Measurements from ENCODE around the gene RAB44. TPM values are rescaled to one million over a fixed set of nuclear protein-coding genes. Genes with fewer than 3 reads are reported as not detected.

Gene RAB44
- total RNA-seq, 1 experiment from 2014 or later, result not detected

DNA sequence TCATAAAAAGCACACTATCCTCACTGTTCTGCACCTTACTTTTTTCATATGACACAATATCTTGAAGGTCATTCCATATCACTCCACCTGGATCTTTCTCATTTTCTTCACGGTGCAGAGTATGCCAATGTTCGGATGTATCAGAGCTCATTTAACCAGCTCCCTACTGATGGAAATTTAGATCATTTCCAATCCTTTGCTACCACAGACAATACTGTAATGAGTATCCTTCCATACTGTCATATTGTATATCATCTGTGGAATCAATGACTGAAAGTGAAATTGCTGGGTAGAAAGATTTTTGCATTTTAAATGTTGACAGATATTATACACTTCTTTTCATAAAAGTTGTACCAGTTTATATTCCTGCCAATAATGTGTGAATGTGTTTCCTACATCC lies 2.2 kb upstream of the RAB44 start:
- intact Hi-C loops (cut with micrococcal nuclease; ENCODE audit: unreplicated experiment), result no loop called here
- TF ChIP-seq SIN3A (IDR thresholded peaks at IDR 0.05; ENCODE audit: borderline replicate concordance, insufficient read depth, low read depth, low read length), result no peak
- no peak for TF ChIP-seq POLR2AphosphoS5 (IDR thresholded peaks at IDR 0.05; ENCODE audit: low read depth, low read length)
- TF ChIP-seq, protein P1, sequence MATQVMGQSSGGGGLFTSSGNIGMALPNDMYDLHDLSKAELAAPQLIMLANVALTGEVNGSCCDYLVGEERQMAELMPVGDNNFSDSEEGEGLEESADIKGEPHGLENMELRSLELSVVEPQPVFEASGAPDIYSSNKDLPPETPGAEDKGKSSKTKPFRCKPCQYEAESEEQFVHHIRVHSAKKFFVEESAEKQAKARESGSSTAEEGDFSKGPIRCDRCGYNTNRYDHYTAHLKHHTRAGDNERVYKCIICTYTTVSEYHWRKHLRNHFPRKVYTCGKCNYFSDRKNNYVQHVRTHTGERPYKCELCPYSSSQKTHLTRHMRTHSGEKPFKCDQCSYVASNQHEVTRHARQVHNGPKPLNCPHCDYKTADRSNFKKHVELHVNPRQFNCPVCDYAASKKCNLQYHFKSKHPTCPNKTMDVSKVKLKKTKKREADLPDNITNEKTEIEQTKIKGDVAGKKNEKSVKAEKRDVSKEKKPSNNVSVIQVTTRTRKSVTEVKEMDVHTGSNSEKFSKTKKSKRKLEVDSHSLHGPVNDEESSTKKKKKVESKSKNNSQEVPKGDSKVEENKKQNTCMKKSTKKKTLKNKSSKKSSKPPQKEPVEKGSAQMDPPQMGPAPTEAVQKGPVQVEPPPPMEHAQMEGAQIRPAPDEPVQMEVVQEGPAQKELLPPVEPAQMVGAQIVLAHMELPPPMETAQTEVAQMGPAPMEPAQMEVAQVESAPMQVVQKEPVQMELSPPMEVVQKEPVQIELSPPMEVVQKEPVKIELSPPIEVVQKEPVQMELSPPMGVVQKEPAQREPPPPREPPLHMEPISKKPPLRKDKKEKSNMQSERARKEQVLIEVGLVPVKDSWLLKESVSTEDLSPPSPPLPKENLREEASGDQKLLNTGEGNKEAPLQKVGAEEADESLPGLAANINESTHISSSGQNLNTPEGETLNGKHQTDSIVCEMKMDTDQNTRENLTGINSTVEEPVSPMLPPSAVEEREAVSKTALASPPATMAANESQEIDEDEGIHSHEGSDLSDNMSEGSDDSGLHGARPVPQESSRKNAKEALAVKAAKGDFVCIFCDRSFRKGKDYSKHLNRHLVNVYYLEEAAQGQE (IDR thresholded peaks at IDR 0.05; ENCODE audit: insufficient read depth in 1 of 2, low read depth in 2 of 2, low read length in 1 of 2), result no peak
- TF ChIP-seq, protein P2, sequence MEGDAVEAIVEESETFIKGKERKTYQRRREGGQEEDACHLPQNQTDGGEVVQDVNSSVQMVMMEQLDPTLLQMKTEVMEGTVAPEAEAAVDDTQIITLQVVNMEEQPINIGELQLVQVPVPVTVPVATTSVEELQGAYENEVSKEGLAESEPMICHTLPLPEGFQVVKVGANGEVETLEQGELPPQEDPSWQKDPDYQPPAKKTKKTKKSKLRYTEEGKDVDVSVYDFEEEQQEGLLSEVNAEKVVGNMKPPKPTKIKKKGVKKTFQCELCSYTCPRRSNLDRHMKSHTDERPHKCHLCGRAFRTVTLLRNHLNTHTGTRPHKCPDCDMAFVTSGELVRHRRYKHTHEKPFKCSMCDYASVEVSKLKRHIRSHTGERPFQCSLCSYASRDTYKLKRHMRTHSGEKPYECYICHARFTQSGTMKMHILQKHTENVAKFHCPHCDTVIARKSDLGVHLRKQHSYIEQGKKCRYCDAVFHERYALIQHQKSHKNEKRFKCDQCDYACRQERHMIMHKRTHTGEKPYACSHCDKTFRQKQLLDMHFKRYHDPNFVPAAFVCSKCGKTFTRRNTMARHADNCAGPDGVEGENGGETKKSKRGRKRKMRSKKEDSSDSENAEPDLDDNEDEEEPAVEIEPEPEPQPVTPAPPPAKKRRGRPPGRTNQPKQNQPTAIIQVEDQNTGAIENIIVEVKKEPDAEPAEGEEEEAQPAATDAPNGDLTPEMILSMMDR (IDR thresholded peaks at IDR 0.05), result no peak
- no peak for TF ChIP-seq TCF7L2 (IDR thresholded peaks at IDR 0.05; ENCODE audit: low read depth, low read length)
- ChIA-PET CTCF (no interaction called here), POLR2A (no interaction called here)
- in situ Hi-C loops (cut with HindIII; ENCODE audit: low pct_unique_long_range_greater_than_20kb, low sequenced_read_pairs), result no loop called here
- Histone ChIP-seq H3K27me3 (ENCODE audit: control insufficient read depth, insufficient read depth, low read length) (no peaks in the 10 kb centered on the region), H3K4me3 (ENCODE audit: low read depth in 2 of 2, low read length in 2 of 2) (no peak overlapping the region), H3K36me3 (ENCODE audit: control insufficient read depth, insufficient read depth, low read length) (no peaks in the 10 kb centered on the region), H3K4me1 (ENCODE audit: control insufficient read depth, insufficient read depth, low read length) (no peaks in the 10 kb centered on the region), H3K9me3 (ENCODE audit: control insufficient read depth, insufficient read depth, low read depth, low read length) (no peaks in the 10 kb centered on the region), H3K27ac (ENCODE audit: low read length) (no peak overlapping the region)
- DNase-seq (ENCODE audit: low read depth, low spot score) (no peak), ATAC-seq (no peak)
- no TSS peak for BruUV-seq (replicated peaks)

- intact Hi-C loops (cut with micrococcal nuclease; ENCODE audit: unreplicated experiment), result no loop called here
- ChIA-PET CTCF (no interaction called here), POLR2A (no interaction called here)
- ATAC-seq (no peak), DNase-seq (ENCODE audit: low read depth, low spot score) (no peak)
- Histone ChIP-seq H3K36me3 (ENCODE audit: control insufficient read depth, insufficient read depth, low read length) (no peaks in the 10 kb centered on the region), H3K4me3 (ENCODE audit: low read depth in 2 of 2, low read length in 2 of 2) (no peak overlapping the region), H3K9me3 (ENCODE audit: control insufficient read depth, insufficient read depth, low read depth, low read length) (no peaks in the 10 kb centered on the region), H3K27ac (ENCODE audit: low read length) (no peak overlapping the region), H3K27me3 (ENCODE audit: control insufficient read depth, insufficient read depth, low read length) (no peaks in the 10 kb centered on the region), H3K4me1 (ENCODE audit: control insufficient read depth, insufficient read depth, low read length) (no peaks in the 10 kb centered on the region)
- TF ChIP-seq, protein P1 (IDR thresholded peaks at IDR 0.05; ENCODE audit: insufficient read depth in 1 of 2, low read depth in 2 of 2, low read length in 1 of 2), result no peak
- TF ChIP-seq, protein P2 (IDR thresholded peaks at IDR 0.05), result no peak
- TF ChIP-seq SIN3A (IDR thresholded peaks at IDR 0.05; ENCODE audit: borderline replicate concordance, insufficient read depth, low read depth, low read length) (no peak), TCF7L2 (IDR thresholded peaks at IDR 0.05; ENCODE audit: low read depth, low read length) (no peak), POLR2AphosphoS5 (IDR thresholded peaks at IDR 0.05; ENCODE audit: low read depth, low read length) (no peak)
- in situ Hi-C loops (cut with HindIII; ENCODE audit: low pct_unique_long_range_greater_than_20kb, low sequenced_read_pairs), result no loop called here
- no TSS peak for BruUV-seq (replicated peaks)
Measured at GRCh38 chr6:36698196-36698595, 570 bp downstream of the RAB44 start.
